ENCODE data around the gene LGALS3.

- no peak for TF ChIP-seq SP1 (IDR thresholded peaks at IDR 0.05)
- TF ChIP-seq HDGF (IDR thresholded peaks at IDR 0.05; ENCODE audit: borderline replicate concordance) = no peak
- no peak for TF ChIP-seq TARDBP (IDR thresholded peaks at IDR 0.05)
- no peak for TF ChIP-seq BHLHE40 (IDR thresholded peaks at IDR 0.05; ENCODE audit: borderline replicate concordance)
- TF ChIP-seq SUZ12 (IDR thresholded peaks at IDR 0.05) = no peak
- no peak for TF ChIP-seq CTBP1 (IDR thresholded peaks at IDR 0.05; ENCODE audit: borderline replicate concordance)
- TF ChIP-seq FOXK2 (IDR thresholded peaks at IDR 0.05) = no peak
- no peak for TF ChIP-seq PKNOX1 (IDR thresholded peaks at IDR 0.05)
- no peak for TF ChIP-seq FOXA1 (IDR thresholded peaks at IDR 0.05)
- TF ChIP-seq NFRKB (IDR thresholded peaks at IDR 0.05) = no peak
Observed at GRCh38 chr14:55107766-55108554, 21.1 kb upstream of the LGALS3 start.
